ENCODE measurements around the gene STH.
"Not testable (repeated sequence)": the region's sequence is repeated elsewhere in the genome, so short reads cannot be mapped to it uniquely, and the experiment has no call there.

STH gene

GRCh38 chr17:45998987-45999899 is at the start of gene STH:
Gene STH, plus strand, starts transcription at chr17:45999250. Its CDS starts 30 bp downstream, at chr17:45999280.
- Histone ChIP-seq H3K9me3 (ENCODE audit: low read length) (no peaks in the 10 kb centered on the region), H3K4me3 (ENCODE audit: low read length) (no peak within 1 kb of the TSS), H3K36me3 (ENCODE audit: insufficient read depth, low read length) (no peaks in the 10 kb centered on the region), H3K4me1 (ENCODE audit: insufficient read depth, low read length) (no peaks in the 10 kb centered on the region), H3K27me3 (ENCODE audit: insufficient read depth, low read length) (peaks cover 4% of the 10 kb centered on the region), H2AFZ (ENCODE audit: low read depth, low read length) (no peak within 1 kb of the TSS)

- no peak overlapping the region for H2AFZ ChIP-seq (ENCODE audit: low read depth, low read length)
- H3K27me3 ChIP-seq (ENCODE audit: insufficient read depth, low read length), result peaks cover 17% of the 10 kb centered on the region
- no peaks in the 10 kb centered on the region for H3K4me1 ChIP-seq (ENCODE audit: insufficient read depth, low read length)
- H3K36me3 ChIP-seq (ENCODE audit: insufficient read depth, low read length), result no peaks in the 10 kb centered on the region
- no peaks in the 10 kb centered on the region for H3K9me3 ChIP-seq (ENCODE audit: low read length)
- H3K4me3 ChIP-seq (ENCODE audit: low read length), result no peak overlapping the region
These were observed 49.2 kb upstream of the STH start for GRCh38 chr17:45949755-45950320.

GRCh38 chr17:45950888-45951287 is 48.2 kb upstream of the STH start:
- H3K4me1 ChIP-seq (ENCODE audit: insufficient read depth, low read length), result no peaks in the 10 kb centered on the region
- no peaks in the 10 kb centered on the region for H3K9me3 ChIP-seq (ENCODE audit: low read length)
- H2AFZ ChIP-seq (ENCODE audit: low read depth, low read length), result no peak overlapping the region

GRCh38 chr17:45951403-45951802 is 47.6 kb upstream of the STH start:
- H2AFZ ChIP-seq (ENCODE audit: low read depth, low read length), result no peak overlapping the region
- peaks cover 17% of the 10 kb centered on the region for H3K27me3 ChIP-seq (ENCODE audit: insufficient read depth, low read length)
- no peaks in the 10 kb centered on the region for H3K36me3 ChIP-seq (ENCODE audit: insufficient read depth, low read length)
- no peak overlapping the region for H3K4me3 ChIP-seq (ENCODE audit: low read length)
- no peaks in the 10 kb centered on the region for H3K9me3 ChIP-seq (ENCODE audit: low read length)
- H3K4me1 ChIP-seq (ENCODE audit: insufficient read depth, low read length), result no peaks in the 10 kb centered on the region

More at GRCh38 chr17:45950888-45951287, 48.2 kb upstream of the STH start:
- Histone ChIP-seq H3K4me3 (ENCODE audit: low read length) (no peak overlapping the region), H3K27me3 (ENCODE audit: insufficient read depth, low read length) (peaks cover 17% of the 10 kb centered on the region), H3K36me3 (ENCODE audit: insufficient read depth, low read length) (no peaks in the 10 kb centered on the region)

GRCh38 chr17:45951941-45952340 is 47.1 kb upstream of the STH start:
- Histone ChIP-seq H3K9me3 (ENCODE audit: low read length) (no peaks in the 10 kb centered on the region), H2AFZ (ENCODE audit: low read depth, low read length) (no peak overlapping the region), H3K4me3 (ENCODE audit: low read length) (no peak overlapping the region), H3K4me1 (ENCODE audit: insufficient read depth, low read length) (no peaks in the 10 kb centered on the region), H3K27me3 (ENCODE audit: insufficient read depth, low read length) (peaks cover 17% of the 10 kb centered on the region), H3K36me3 (ENCODE audit: insufficient read depth, low read length) (no peaks in the 10 kb centered on the region)

GRCh38 chr17:45952814-45953320 is 46.2 kb upstream of the STH start:
- no peaks in the 10 kb centered on the region for H3K36me3 ChIP-seq (ENCODE audit: insufficient read depth, low read length)
- peaks cover 17% of the 10 kb centered on the region for H3K27me3 ChIP-seq (ENCODE audit: insufficient read depth, low read length)
- H3K4me3 ChIP-seq (ENCODE audit: low read length), result no peak overlapping the region
- no peaks in the 10 kb centered on the region for H3K4me1 ChIP-seq (ENCODE audit: insufficient read depth, low read length)
- H3K9me3 ChIP-seq (ENCODE audit: low read length), result no peaks in the 10 kb centered on the region
- no peak overlapping the region for H2AFZ ChIP-seq (ENCODE audit: low read depth, low read length)

GRCh38 chr17:45953561-45953960 is 45.5 kb upstream of the STH start:
- H3K4me1 ChIP-seq (ENCODE audit: insufficient read depth, low read length), result no peaks in the 10 kb centered on the region
- H3K4me3 ChIP-seq (ENCODE audit: low read length), result no peak overlapping the region
- H2AFZ ChIP-seq (ENCODE audit: low read depth, low read length), result no peak overlapping the region
- H3K36me3 ChIP-seq (ENCODE audit: insufficient read depth, low read length), result no peaks in the 10 kb centered on the region
- H3K9me3 ChIP-seq (ENCODE audit: low read length), result no peaks in the 10 kb centered on the region
- peaks cover 16% of the 10 kb centered on the region for H3K27me3 ChIP-seq (ENCODE audit: insufficient read depth, low read length)

- H3K9me3 ChIP-seq (ENCODE audit: low read length), result no peaks in the 10 kb centered on the region
- no peak overlapping the region for H2AFZ ChIP-seq (ENCODE audit: low read depth, low read length)
These were observed 44.1 kb upstream of the STH start for GRCh38 chr17:45954914-45955313.

GRCh38 chr17:45955326-45955725 is 43.7 kb upstream of the STH start:
- Histone ChIP-seq H3K36me3 (ENCODE audit: insufficient read depth, low read length) (no peaks in the 10 kb centered on the region), H3K27me3 (ENCODE audit: insufficient read depth, low read length) (peaks cover under 1% of the 10 kb centered on the region), H3K4me1 (ENCODE audit: insufficient read depth, low read length) (no peaks in the 10 kb centered on the region), H3K4me3 (ENCODE audit: low read length) (no peak overlapping the region), H3K9me3 (ENCODE audit: low read length) (no peaks in the 10 kb centered on the region), H2AFZ (ENCODE audit: low read depth, low read length) (no peak overlapping the region)

More at GRCh38 chr17:45954914-45955313, 44.1 kb upstream of the STH start:
- Histone ChIP-seq H3K4me1 (ENCODE audit: insufficient read depth, low read length) (no peaks in the 10 kb centered on the region), H3K36me3 (ENCODE audit: insufficient read depth, low read length) (no peaks in the 10 kb centered on the region), H3K27me3 (ENCODE audit: insufficient read depth, low read length) (peaks cover 4% of the 10 kb centered on the region), H3K4me3 (ENCODE audit: low read length) (no peak overlapping the region)

GRCh38 chr17:45956090-45956489 is 43.0 kb upstream of the STH start:
- no peak overlapping the region for H3K4me3 ChIP-seq (ENCODE audit: low read length)

GRCh38 chr17:45956746-45957145 is 42.3 kb upstream of the STH start:
- H2AFZ ChIP-seq (ENCODE audit: low read depth, low read length); H3K4me1 ChIP-seq (ENCODE audit: insufficient read depth, low read length); H3K27me3 ChIP-seq (ENCODE audit: insufficient read depth, low read length); H3K9me3 ChIP-seq (ENCODE audit: low read length); H3K36me3 ChIP-seq (ENCODE audit: insufficient read depth, low read length); H3K4me3 ChIP-seq (ENCODE audit: low read length): not testable (repeated sequence)

More at GRCh38 chr17:45956090-45956489, 43.0 kb upstream of the STH start:
- no peaks in the 10 kb centered on the region for H3K27me3 ChIP-seq (ENCODE audit: insufficient read depth, low read length)
- no peak overlapping the region for H2AFZ ChIP-seq (ENCODE audit: low read depth, low read length)
- no peaks in the 10 kb centered on the region for H3K36me3 ChIP-seq (ENCODE audit: insufficient read depth, low read length)
- H3K4me1 ChIP-seq (ENCODE audit: insufficient read depth, low read length), result no peaks in the 10 kb centered on the region
- no peaks in the 10 kb centered on the region for H3K9me3 ChIP-seq (ENCODE audit: low read length)

GRCh38 chr17:45958307-45958706 is 40.7 kb upstream of the STH start:
- peaks cover 2% of the 10 kb centered on the region for H3K27me3 ChIP-seq (ENCODE audit: insufficient read depth, low read length)
- H3K9me3 ChIP-seq (ENCODE audit: low read length), result no peaks in the 10 kb centered on the region
- H3K4me3 ChIP-seq (ENCODE audit: low read length), result no peak overlapping the region
- H3K36me3 ChIP-seq (ENCODE audit: insufficient read depth, low read length), result no peaks in the 10 kb centered on the region
- H3K4me1 ChIP-seq (ENCODE audit: insufficient read depth, low read length), result no peaks in the 10 kb centered on the region
- no peak overlapping the region for H2AFZ ChIP-seq (ENCODE audit: low read depth, low read length)

- Histone ChIP-seq H3K9me3 (ENCODE audit: low read length) (no peaks in the 10 kb centered on the region), H3K27me3 (ENCODE audit: insufficient read depth, low read length) (peaks cover 2% of the 10 kb centered on the region), H3K4me3 (ENCODE audit: low read length) (no peak overlapping the region), H2AFZ (ENCODE audit: low read depth, low read length) (no peak overlapping the region), H3K4me1 (ENCODE audit: insufficient read depth, low read length) (no peaks in the 10 kb centered on the region), H3K36me3 (ENCODE audit: insufficient read depth, low read length) (no peaks in the 10 kb centered on the region)
These were observed 39.9 kb upstream of the STH start for GRCh38 chr17:45958994-45959665.
